GM12872 (cell line): ENCODE results near the gene AMFR.

ENCODE experiments used
- TF ChIP-seq, protein P1 (sequence below): IDR thresholded peaks from 3 replicates; pipeline ENCODE4 v1.5.1; 2011; ENCODE audit warnings: low read depth, mild to moderate bottlenecking, low read length, moderate library complexity; ENCODE audit not compliant: insufficient read depth

The AMFR gene

DNA sequence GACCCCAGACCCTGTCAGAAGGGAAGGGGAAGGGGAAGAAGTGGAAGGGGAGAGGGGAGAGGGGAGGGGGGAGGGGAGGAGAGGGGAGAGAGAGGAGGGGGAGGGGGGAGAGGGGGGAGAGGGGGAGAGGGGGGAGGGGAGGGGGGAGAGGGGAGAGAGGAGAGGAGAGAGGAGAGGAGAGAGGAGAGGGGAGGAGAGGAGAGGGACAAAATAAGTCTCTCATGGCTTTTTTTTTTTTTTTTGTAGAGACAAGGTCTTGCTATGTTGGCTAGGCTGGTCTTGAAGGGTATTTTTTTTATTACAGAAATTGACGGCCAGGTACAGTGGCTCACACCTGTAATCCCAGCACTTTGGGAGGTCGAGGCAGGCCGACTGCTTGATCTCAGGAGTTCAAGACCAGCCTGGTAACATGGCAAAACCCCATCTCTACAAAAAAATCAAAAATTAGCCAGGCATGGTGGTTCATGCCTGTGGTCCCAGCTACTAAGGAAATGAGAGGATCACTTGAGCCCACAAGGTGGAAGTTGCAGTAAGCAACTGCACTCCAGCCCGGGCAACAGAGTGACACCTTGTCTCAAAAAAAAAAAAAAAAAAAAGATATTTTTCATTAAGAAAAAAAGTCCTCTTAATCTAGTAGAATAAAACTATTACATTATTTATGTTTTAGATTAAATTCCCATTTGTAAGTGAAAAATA, 19.2 kb downstream of the AMFR start:
- TF ChIP-seq, protein P1, sequence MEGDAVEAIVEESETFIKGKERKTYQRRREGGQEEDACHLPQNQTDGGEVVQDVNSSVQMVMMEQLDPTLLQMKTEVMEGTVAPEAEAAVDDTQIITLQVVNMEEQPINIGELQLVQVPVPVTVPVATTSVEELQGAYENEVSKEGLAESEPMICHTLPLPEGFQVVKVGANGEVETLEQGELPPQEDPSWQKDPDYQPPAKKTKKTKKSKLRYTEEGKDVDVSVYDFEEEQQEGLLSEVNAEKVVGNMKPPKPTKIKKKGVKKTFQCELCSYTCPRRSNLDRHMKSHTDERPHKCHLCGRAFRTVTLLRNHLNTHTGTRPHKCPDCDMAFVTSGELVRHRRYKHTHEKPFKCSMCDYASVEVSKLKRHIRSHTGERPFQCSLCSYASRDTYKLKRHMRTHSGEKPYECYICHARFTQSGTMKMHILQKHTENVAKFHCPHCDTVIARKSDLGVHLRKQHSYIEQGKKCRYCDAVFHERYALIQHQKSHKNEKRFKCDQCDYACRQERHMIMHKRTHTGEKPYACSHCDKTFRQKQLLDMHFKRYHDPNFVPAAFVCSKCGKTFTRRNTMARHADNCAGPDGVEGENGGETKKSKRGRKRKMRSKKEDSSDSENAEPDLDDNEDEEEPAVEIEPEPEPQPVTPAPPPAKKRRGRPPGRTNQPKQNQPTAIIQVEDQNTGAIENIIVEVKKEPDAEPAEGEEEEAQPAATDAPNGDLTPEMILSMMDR: no peak

DNA sequence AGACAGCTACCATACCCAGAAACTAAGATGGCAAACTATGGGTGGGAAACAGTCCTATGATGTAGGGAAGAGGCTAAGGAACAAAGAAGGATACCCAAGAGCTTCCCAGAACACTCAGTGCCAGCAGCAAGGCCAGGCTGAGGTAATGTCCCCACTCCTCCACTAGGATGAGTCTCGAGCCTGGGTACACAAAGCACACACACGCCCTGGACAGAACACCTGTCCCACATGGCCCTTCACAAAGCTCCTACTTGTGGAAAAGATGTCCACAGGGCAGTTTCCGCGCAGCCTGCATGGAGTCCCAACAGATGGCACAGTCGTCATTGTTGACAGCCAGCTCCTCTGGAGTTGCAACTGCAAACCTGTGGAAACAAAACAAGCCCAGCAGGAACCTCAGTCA, 23.9 kb downstream of the AMFR start:
- TF ChIP-seq, protein P1: peak; percentile 64

DNA sequence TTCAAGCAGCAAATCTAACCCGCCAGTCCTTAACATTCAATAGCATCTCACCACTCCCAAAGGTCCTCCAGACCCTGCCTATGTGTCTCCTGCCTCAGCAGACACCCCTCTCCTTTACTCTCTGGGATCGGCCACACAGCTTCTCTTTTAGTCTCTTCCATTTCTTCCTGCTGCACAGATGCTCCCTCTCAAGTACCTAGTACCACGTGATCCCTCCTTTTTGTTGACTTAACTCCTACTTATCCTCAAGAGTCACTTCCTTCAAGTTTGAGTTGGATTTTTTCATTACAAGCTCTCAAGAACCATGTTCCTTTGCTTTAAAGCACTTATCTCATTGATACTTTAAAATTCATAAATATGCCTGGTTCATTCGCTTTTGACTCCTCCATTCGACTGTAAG, 24.9 kb downstream of the AMFR start:
- TF ChIP-seq, protein P1: no peak

DNA sequence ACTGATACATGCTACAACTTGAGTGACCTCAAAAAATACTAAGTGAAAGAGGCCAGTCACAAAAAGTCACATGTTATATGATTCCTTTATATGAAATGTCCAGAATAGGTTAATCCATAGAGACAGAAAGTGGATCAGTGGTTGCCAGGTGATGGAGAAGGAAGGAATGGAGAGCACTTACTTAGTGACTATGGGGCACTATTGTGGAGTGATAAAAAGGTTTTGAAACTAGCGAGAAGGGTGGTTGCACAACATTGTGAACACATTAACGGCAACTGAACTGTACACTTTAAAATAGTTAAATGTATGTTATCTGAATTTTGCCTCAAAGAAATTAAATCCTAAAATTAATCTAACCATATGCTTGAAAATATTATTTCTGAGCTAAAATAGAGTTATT, 25.9 kb downstream of the AMFR start:
- TF ChIP-seq, protein P1: no peak

DNA sequence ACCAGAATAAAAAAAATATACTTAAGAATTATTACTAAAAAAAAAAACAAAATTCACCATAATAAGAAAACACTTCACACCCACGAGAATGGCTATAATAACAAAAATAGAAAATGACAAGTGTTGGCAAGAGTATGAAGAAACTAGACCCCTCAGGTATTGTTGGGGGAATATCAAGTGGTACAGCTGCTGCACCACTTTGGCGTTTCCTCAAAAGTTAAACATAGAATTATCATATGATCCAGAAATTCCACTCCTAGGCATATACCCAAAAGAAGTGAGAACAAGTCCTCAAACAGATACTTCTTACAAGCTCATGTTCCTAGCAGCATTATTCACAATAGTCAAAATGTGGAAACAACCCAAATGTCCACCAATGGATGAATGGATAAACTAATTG, 26.3 kb downstream of the AMFR start:
- TF ChIP-seq, protein P1: no peak

DNA sequence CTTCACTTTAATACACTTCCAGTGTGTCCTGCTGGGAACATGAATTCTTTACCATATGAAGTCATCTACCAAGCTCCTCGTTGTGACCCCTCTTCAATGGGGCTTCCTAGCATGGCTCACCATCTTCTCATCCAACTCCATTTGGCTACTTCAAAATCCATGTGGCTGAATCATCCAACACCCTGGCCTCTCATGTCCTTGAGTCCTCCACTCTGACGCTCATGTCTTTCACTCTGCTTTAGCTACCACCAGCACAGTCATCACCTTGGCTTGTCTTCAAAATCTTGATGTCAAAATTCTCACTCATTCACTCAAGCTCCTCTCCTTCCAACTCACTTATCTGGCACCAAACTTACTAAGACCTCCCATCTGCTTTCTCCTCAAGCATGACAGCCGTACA, 35.8 kb downstream of the AMFR start:
- TF ChIP-seq, protein P1: no peak

DNA sequence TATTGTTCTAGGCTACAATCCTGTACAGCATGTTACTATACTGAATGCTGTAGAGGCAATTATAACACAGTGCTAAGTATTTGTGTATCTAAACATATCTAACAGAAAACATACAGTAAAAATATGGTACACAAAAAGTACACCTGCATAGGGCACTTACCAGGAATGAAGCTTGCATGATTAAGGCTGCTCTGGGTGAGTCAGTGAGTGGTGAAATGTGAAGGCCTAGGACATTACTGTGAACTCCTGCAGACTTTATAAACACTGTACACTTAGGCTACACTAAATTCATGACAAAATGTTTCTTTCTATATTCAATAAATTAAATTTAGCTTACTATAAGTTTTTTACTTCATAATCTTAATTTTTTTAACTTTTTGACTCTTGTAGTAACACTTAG, 37.1 kb downstream of the AMFR start:
- TF ChIP-seq, protein P1: no peak
